HCT116 (cell line): Measurements from ENCODE around the gene FCN3.

Source experiments
- ATF3 ChIP-seq: IDR thresholded peaks from 2 replicates; pipeline ENCODE4 v1.6.1; 2012
- CBX3 ChIP-seq: IDR thresholded peaks from 2 replicates; pipeline ENCODE4 v1.6.1; 2012; ENCODE audit warnings: low read depth
- CTCF ChIP-seq, 3 experiments: fragments of 200-600 bp in 1 of 3; sonication (generic) in 1 of 3; IDR thresholded peaks in 2 of 3; conservative IDR thresholded peaks in 1 of 3; 2 replicates each; pipeline ENCODE4 v1.5.1; 2012 to 2017; ENCODE audit warnings: low read depth in 2 of 3, low read length in 2 of 3, antibody characterized with exemption in 1 of 3, borderline replicate concordance in 1 of 3, control low read depth in 1 of 3, mild to moderate bottlenecking in 1 of 3, mixed read lengths in 1 of 3, mixed run types in 1 of 3, moderate library complexity in 1 of 3; ENCODE audit not compliant: insufficient read depth in 1 of 3
- EGR1 ChIP-seq: IDR thresholded peaks from 2 replicates; pipeline ENCODE4 v1.6.1; 2012; ENCODE audit warnings: low read depth
- EZH2 ChIP-seq: fragments of 200-600 bp; sonication (generic); IDR thresholded peaks from 2 replicates; pipeline ENCODE4 v1.6.1; 2017; ENCODE audit warnings: antibody characterized with exemption, mixed run types
- FOSL1 ChIP-seq: IDR thresholded peaks from 2 replicates; pipeline ENCODE4 v1.6.1; 2012; ENCODE audit warnings: low read depth
- POLR2A ChIP-seq: IDR thresholded peaks from 2 replicates; pipeline ENCODE4 v1.7.0; 2011; ENCODE audit warnings: borderline replicate concordance; ENCODE audit not compliant: insufficient read depth, insufficient read length; ENCODE audit errors: extremely low read depth
- POLR2AphosphoS5 ChIP-seq: IDR thresholded peaks from 2 replicates; pipeline ENCODE4 v1.6.1; 2011; ENCODE audit warnings: mild to moderate bottlenecking, low read depth, low read length, moderate library complexity
- REST ChIP-seq: IDR thresholded peaks from 2 replicates; pipeline ENCODE4 v1.6.1; 2012; ENCODE audit warnings: low read depth
- SRF ChIP-seq: IDR thresholded peaks from 2 replicates; pipeline ENCODE4 v1.6.1; 2012; ENCODE audit warnings: low read depth
- ZFX ChIP-seq: fragments of 450-650 bp; IDR thresholded peaks from 2 replicates; pipeline ENCODE4 v1.6.1; 2017
- ZNF274 ChIP-seq: fragments of 200-500 bp; sonication (Bioruptor generic); IDR thresholded peaks from 2 replicates; pipeline ENCODE4 v1.6.1; 2014; ENCODE audit warnings: mild to moderate bottlenecking, low read depth, low read length, inconsistent platforms

- TF ChIP-seq POLR2A (no peak), CTCF (IDR thresholded peaks at IDR 0.05 in 2 of 3, conservative IDR thresholded peaks at IDR 0.05 in 1 of 3; ENCODE audit: borderline replicate concordance in 1 of 3, insufficient read depth in 1 of 3, low read depth in 2 of 3, low read length in 2 of 3) (no peak), FOSL1 (no peak), ATF3 (no peak), POLR2AphosphoS5 (no peak), EZH2 (no peak), REST (no peak), ZNF274 (no peak), EGR1 (no peak), ZFX (no peak), CBX3 (no peak), SRF (no peak)
These were observed 3.3 kb upstream of the FCN3 start for GRCh38 chr1:27377760-27378495.
